BLaER1 treated with 17β-estradiol and CSF1 and Interleukin-3, amounts not matched to agents 10 nM and 100 nM (cell line): ENCODE results near the gene GRK5.

ENCODE experiments used
- H3K27ac ChIP-seq, 11 experiments: shearing (Covaris generic); formaldehyde crosslinking; 2 replicates each; pipeline ENCODE4 v1.8.1; 2022
- H3K27me3 ChIP-seq, 11 experiments: shearing (Covaris generic); formaldehyde crosslinking; 2 replicates each; pipeline ENCODE4 v1.8.1; 2022
- H3K36me3 ChIP-seq, 11 experiments: shearing (Covaris generic); formaldehyde crosslinking; 2 replicates each; pipeline ENCODE4 v1.8.1; 2022
- H3K4me1 ChIP-seq, 10 experiments: shearing (Covaris generic); formaldehyde crosslinking; 2 replicates each; pipeline ENCODE4 v1.8.1; 2022
- H3K4me2 ChIP-seq, 11 experiments: shearing (Covaris generic); formaldehyde crosslinking; 2 replicates each; pipeline ENCODE4 v1.8.1; 2022
- H3K4me3 ChIP-seq, 10 experiments: shearing (Covaris generic); formaldehyde crosslinking; 2 replicates each; pipeline ENCODE4 v1.8.1; 2022
- H3K9ac ChIP-seq, 11 experiments: shearing (Covaris generic); formaldehyde crosslinking; 2 replicates each; pipeline ENCODE4 v1.8.1; 2022
- H3K9me3 ChIP-seq, 11 experiments: shearing (Covaris generic); formaldehyde crosslinking; replicated peaks in 1 of 11; 2 replicates each; pipeline ENCODE4 v1.8.1; 2022
- H4K20me1 ChIP-seq, 11 experiments: shearing (Covaris generic); formaldehyde crosslinking; 2 replicates each; pipeline ENCODE4 v1.8.1; 2022
- Cebpa-rat ChIP-seq, 11 experiments: shearing (Covaris generic); IDR thresholded peaks; 2 replicates each; pipeline ENCODE4 v1.8.1; 2022

The GRK5 gene

GRCh38 chr10:119384127-119384526 is 176.8 kb downstream of the GRK5 start:
- Histone ChIP-seq H3K4me3 (no peak overlapping the region), H3K27ac (peak overlapping the region in 10 of 11 experiments; percentile 35 to 87 (median 80); a peak in 18 of 22 replicates), H3K36me3 (no peaks in the 10 kb centered on the region), H3K27me3 (no peaks in the 10 kb centered on the region), H4K20me1 (no peaks in the 10 kb centered on the region), H3K9me3 (peaks cover 0 to 52% (median 16%) of the 10 kb centered on the region in 11 experiments; a peak in 12 of 22 replicates), H3K9ac (peak overlapping the region in 9 of 11 experiments; percentile 49 to 73 (median 61); a peak in 16 of 22 replicates), H3K4me1 (peaks cover 31 to 59% (median 46%) of the 10 kb centered on the region in 10 experiments), H3K4me2 (peak overlapping the region; percentile 63 to 84 (median 81))
- TF ChIP-seq Cebpa-rat (IDR thresholded peaks at IDR 0.05): no peak

GRCh38 chr10:119386666-119387065 is 179.3 kb downstream of the GRK5 start:
- H3K36me3 ChIP-seq: no peaks in the 10 kb centered on the region
- no peak overlapping the region for H3K4me2 ChIP-seq
- peaks cover 0 to 31% (median 9%) of the 10 kb centered on the region in 11 experiments; a peak in 11 of 22 replicates for H3K9me3 ChIP-seq
- H3K27ac ChIP-seq: no peak overlapping the region
- H4K20me1 ChIP-seq: no peaks in the 10 kb centered on the region
- H3K27me3 ChIP-seq: no peaks in the 10 kb centered on the region
- peaks cover 42 to 57% (median 48%) of the 10 kb centered on the region in 10 experiments for H3K4me1 ChIP-seq
- no peak overlapping the region for H3K4me3 ChIP-seq
- TF ChIP-seq Cebpa-rat (IDR thresholded peaks at IDR 0.05): no peak
- no peak overlapping the region for H3K9ac ChIP-seq

GRCh38 chr10:119388849-119389345 is 181.5 kb downstream of the GRK5 start:
- Histone ChIP-seq H3K4me3 (no peak overlapping the region), H3K27me3 (no peaks in the 10 kb centered on the region), H3K27ac (no peak overlapping the region), H3K9me3 (peaks cover 0 to 31% (median 8%) of the 10 kb centered on the region in 11 experiments; a peak in 10 of 22 replicates), H3K4me2 (no peak overlapping the region), H3K4me1 (peaks cover 31 to 57% (median 39%) of the 10 kb centered on the region in 10 experiments), H3K36me3 (no peaks in the 10 kb centered on the region), H4K20me1 (no peaks in the 10 kb centered on the region), H3K9ac (no peak overlapping the region)
- no peak for TF ChIP-seq Cebpa-rat (IDR thresholded peaks at IDR 0.05)

- H3K9ac ChIP-seq: peak overlapping the region in 2 of 11 experiments; percentile 3 to 9; a peak in 3 of 22 replicates
These were observed 184.3 kb downstream of the GRK5 start for GRCh38 chr10:119391440-119392251.

GRCh38 chr10:119393019-119393418 is 185.6 kb downstream of the GRK5 start:
- Histone ChIP-seq H3K27ac (peak overlapping the region in 8 of 11 experiments; percentile 17 to 63 (median 54); a peak in 16 of 22 replicates), H3K4me2 (peak overlapping the region in 4 of 11 experiments; percentile 4 to 86 (median 48); a peak in 4 of 22 replicates), H3K9me3 (peaks cover 0 to 8% (median 5%) of the 10 kb centered on the region in 11 experiments; a peak in 8 of 22 replicates), H3K36me3 (no peaks in the 10 kb centered on the region), H3K9ac (peak overlapping the region in 1 of 11 experiments; percentile 35; a peak in 2 of 22 replicates), H3K4me1 (peaks cover 44 to 79% (median 57%) of the 10 kb centered on the region in 10 experiments), H3K4me3 (no peak overlapping the region), H3K27me3 (no peaks in the 10 kb centered on the region), H4K20me1 (no peaks in the 10 kb centered on the region)
- no peak for TF ChIP-seq Cebpa-rat (IDR thresholded peaks at IDR 0.05)

More at GRCh38 chr10:119391440-119392251, 184.3 kb downstream of the GRK5 start:
- Histone ChIP-seq H3K4me1 (peaks cover 38 to 70% (median 51%) of the 10 kb centered on the region in 10 experiments), H3K27me3 (no peaks in the 10 kb centered on the region), H3K36me3 (no peaks in the 10 kb centered on the region), H4K20me1 (no peaks in the 10 kb centered on the region), H3K27ac (peak overlapping the region in 8 of 11 experiments; percentile 9 to 63 (median 48); a peak in 12 of 22 replicates), H3K4me3 (no peak overlapping the region), H3K4me2 (peak overlapping the region; percentile 36 to 86 (median 75)), H3K9me3 (peaks cover 0 to 18% (median 5%) of the 10 kb centered on the region in 11 experiments; a peak in 8 of 22 replicates)
- 0 out of 22 replicates have a peak, but pooled peaks of 2 of the 11 experiments have one; percentile 5 to 11 for TF ChIP-seq Cebpa-rat (IDR thresholded peaks at IDR 0.05)

GRCh38 chr10:119393421-119393820 is 186.1 kb downstream of the GRK5 start:
- H3K27me3 ChIP-seq: no peaks in the 10 kb centered on the region
- H3K9ac ChIP-seq: peak overlapping the region in 1 of 11 experiments; percentile 35; a peak in 1 of 22 replicates
- H3K4me2 ChIP-seq: peak overlapping the region in 3 of 11 experiments; percentile 4 to 18 (median 12); a peak in 4 of 22 replicates
- peaks cover 44 to 79% (median 57%) of the 10 kb centered on the region in 10 experiments for H3K4me1 ChIP-seq
- H3K27ac ChIP-seq: peak overlapping the region in 8 of 11 experiments; percentile 17 to 63 (median 54); a peak in 16 of 22 replicates
- H3K4me3 ChIP-seq: no peak overlapping the region
- H3K36me3 ChIP-seq: no peaks in the 10 kb centered on the region
- no peaks in the 10 kb centered on the region for H4K20me1 ChIP-seq
- no peak for TF ChIP-seq Cebpa-rat (IDR thresholded peaks at IDR 0.05)
- H3K9me3 ChIP-seq: peaks cover 0 to 7% (median 4%) of the 10 kb centered on the region in 11 experiments; a peak in 8 of 22 replicates

GRCh38 chr10:119393845-119394244 is 186.5 kb downstream of the GRK5 start:
- Histone ChIP-seq H3K9me3 (peaks cover 0 to 3% (median under 1%) of the 10 kb centered on the region in 11 experiments; a peak in 7 of 22 replicates), H4K20me1 (no peaks in the 10 kb centered on the region), H3K27me3 (no peaks in the 10 kb centered on the region), H3K4me2 (peak overlapping the region in 1 of 11 experiments; percentile 4; a peak in 2 of 22 replicates), H3K9ac (no peak overlapping the region), H3K4me1 (peaks cover 44 to 79% (median 57%) of the 10 kb centered on the region in 10 experiments), H3K36me3 (no peaks in the 10 kb centered on the region), H3K4me3 (no peak overlapping the region), H3K27ac (peak overlapping the region in 8 of 11 experiments; percentile 17 to 63 (median 54); a peak in 12 of 22 replicates)
- TF ChIP-seq Cebpa-rat (IDR thresholded peaks at IDR 0.05): no peak

GRCh38 chr10:119394657-119395279 is 187.4 kb downstream of the GRK5 start:
- Histone ChIP-seq H3K9ac (peak overlapping the region in 9 of 11 experiments; percentile 42 to 75 (median 67); a peak in 16 of 22 replicates), H3K27me3 (no peaks in the 10 kb centered on the region), H4K20me1 (no peaks in the 10 kb centered on the region), H3K4me1 (peaks cover 44 to 74% (median 56%) of the 10 kb centered on the region in 10 experiments), H3K9me3 (no peaks in the 10 kb centered on the region), H3K4me3 (0 out of 20 replicates have a peak overlapping the region, but pooled peaks of 1 of the 10 experiments have one; percentile 7), H3K27ac (peak overlapping the region; percentile 59 to 94 (median 85); a peak in 21 of 22 replicates), H3K4me2 (peak overlapping the region; percentile 52 to 91 (median 79)), H3K36me3 (no peaks in the 10 kb centered on the region)
- no peak for TF ChIP-seq Cebpa-rat (IDR thresholded peaks at IDR 0.05)
